Measurements from ENCODE around the gene B3GNT2. TPM values are rescaled to one million over a fixed set of nuclear protein-coding genes. Genes with fewer than 3 reads are reported as not detected.

Gene B3GNT2
- total and polyA plus RNA-seq, 2 of the 4 experiments (the other 2 are of a cell fraction): 5.0 to 11.1 TPM

- peaks cover 29% of the 10 kb centered on the region for H4K20me1 ChIP-seq (ENCODE audit: insufficient read depth, low read length)
Observed at GRCh38 chr2:62200291-62200841, 4.5 kb downstream of the B3GNT2 start.

More at GRCh38 chr2:62200291-62200841, 4.5 kb downstream of the B3GNT2 start:
- Histone ChIP-seq H3K14ac (replicated peaks; ENCODE audit: low read depth, low read length) (no peak overlapping the region), H3K9me3 (ENCODE audit: control insufficient read depth, insufficient read depth, low read length) (no peaks in the 10 kb centered on the region), H3K23ac (ENCODE audit: low read depth, low read length) (no peak overlapping the region), H3K27ac (ENCODE audit: insufficient read depth, low read length) (no peak overlapping the region), H3K27me3 (ENCODE audit: control insufficient read depth, insufficient read depth, low read length) (no peaks in the 10 kb centered on the region), H2BK20ac (ENCODE audit: low read depth, low read length) (no peak overlapping the region), H3K18ac (ENCODE audit: low read depth, low read length) (no peak overlapping the region), H2AFZ (replicated peaks; ENCODE audit: low read length, poor library complexity) (no peak overlapping the region), H2AK9ac (replicated peaks; ENCODE audit: low read depth, low read length, poor library complexity) (no peak overlapping the region), H3K4me1 (ENCODE audit: control insufficient read depth, insufficient read depth, low read length) (peaks cover 6% of the 10 kb centered on the region), H4K5ac (ENCODE audit: low read depth, low read length) (no peak overlapping the region), H2BK120ac (ENCODE audit: low read depth, low read length) (no peak overlapping the region), H3K56ac (ENCODE audit: extremely low read depth, insufficient read depth, low read length) (no peak overlapping the region), H3K4me2 (ENCODE audit: low read depth, low read length) (no peak overlapping the region), H4K8ac (ENCODE audit: low read depth in 2 of 2, low read length in 2 of 2) (no peak overlapping the region), H3K9me1 (ENCODE audit: insufficient read depth, low read length) (0 out of 2 replicates have a peak, but pooled peaks cover 5% of the 10 kb centered on the region), H3K9ac (ENCODE audit: low read depth, low read length) (no peak overlapping the region), H2BK5ac (ENCODE audit: low read depth, low read length, poor library complexity, severe bottlenecking) (no peak overlapping the region), H3K4ac (ENCODE audit: low read depth, low read length) (no peak overlapping the region), H2BK15ac (ENCODE audit: low read depth, low read length) (no peak overlapping the region), H4K91ac (ENCODE audit: insufficient read depth, low read depth, low read length) (no peak overlapping the region), H3K79me1 (ENCODE audit: low read depth in 1 of 2, low read length in 2 of 2) (peaks cover 28 to 51% of the 10 kb centered on the region in 2 experiments), H3K36me3 (ENCODE audit: control insufficient read depth, insufficient read depth, low read length) (no peaks in the 10 kb centered on the region), H3K4me3 (ENCODE audit: insufficient read depth, low read depth, low read length) (no peak overlapping the region), H2AK5ac (ENCODE audit: low read depth, low read length) (no peak overlapping the region)
- in situ Hi-C loops (cut with MboI; ENCODE audit: low sequenced_read_pairs) (no loop called here), dilution Hi-C loops (cut with HindIII; ENCODE audit: low sequenced_read_pairs, unreplicated experiment) (no loop called here), intact Hi-C loops (cut with micrococcal nuclease) (no loop called here)
- no peak for ATAC-seq (ENCODE audit: low read depth)
- ChIA-PET POLR2A (ENCODE audit: unreplicated experiment) (no interaction called here), CTCF (interaction anchor here (0.6 kb wide), 1 partner anchor 157 kb away, joined by 4 read pairs; no protein-coding TSS in a partner anchor)
- WGBS, 2 experiments (ENCODE audit: extremely low coverage in 2 of 2, insufficient read length in 1 of 2): no CpG with 5 or more reads among the region's 4 CpGs
- no TSS peak for BruUV-seq (replicated peaks)
- no peak for TF ChIP-seq FOS (IDR thresholded peaks at IDR 0.05; ENCODE audit: low read depth, low read length)
- no peak for TF ChIP-seq ELK1 (IDR thresholded peaks at IDR 0.05; ENCODE audit: borderline replicate concordance, low read depth, low read length)
- TF ChIP-seq RCOR1 (IDR thresholded peaks at IDR 0.05; ENCODE audit: insufficient replicate concordance, low read length): no peak
- TF ChIP-seq RAD21 (IDR thresholded peaks at IDR 0.05; ENCODE audit: low read length): no peak
- TF ChIP-seq POLR2A (IDR thresholded peaks at IDR 0.05; ENCODE audit: low read depth, low read length): no peak
- TF ChIP-seq USF2 (IDR thresholded peaks at IDR 0.05; ENCODE audit: low read depth, low read length): no peak
- no peak for TF ChIP-seq NFE2L2 (IDR thresholded peaks at IDR 0.05; ENCODE audit: low read depth, low read length)
- TF ChIP-seq RFX5 (IDR thresholded peaks at IDR 0.05; ENCODE audit: low read depth, low read length): no peak
- no peak for TF ChIP-seq CEBPB (IDR thresholded peaks at IDR 0.05; ENCODE audit: low read depth, low read length)
- TF ChIP-seq BHLHE40 (IDR thresholded peaks at IDR 0.05; ENCODE audit: low read depth, low read length): no peak
- no peak for TF ChIP-seq SMC3 (IDR thresholded peaks at IDR 0.05; ENCODE audit: low read depth, low read length)
- no peak for TF ChIP-seq CHD1 (IDR thresholded peaks at IDR 0.05; ENCODE audit: low read depth, low read length)
- no peak for TF ChIP-seq CTCF (conservative IDR thresholded peaks at IDR 0.05; ENCODE audit: low read depth, low read length)
- no peak for TF ChIP-seq MAFK (IDR thresholded peaks at IDR 0.05; ENCODE audit: low read depth, low read length)
- TF ChIP-seq MAZ (IDR thresholded peaks at IDR 0.05; ENCODE audit: borderline replicate concordance, low read depth, low read length): no peak
- TF ChIP-seq MXI1 (IDR thresholded peaks at IDR 0.05; ENCODE audit: borderline replicate concordance, low read depth, low read length): no peak
- DNase-seq: no peak
